ENCODE data around the gene OPHN1.
"Not testable (repeated sequence)": the region's sequence is repeated elsewhere in the genome, so short reads cannot be mapped to it uniquely, and the experiment has no call there.

Gene OPHN1

DNA sequence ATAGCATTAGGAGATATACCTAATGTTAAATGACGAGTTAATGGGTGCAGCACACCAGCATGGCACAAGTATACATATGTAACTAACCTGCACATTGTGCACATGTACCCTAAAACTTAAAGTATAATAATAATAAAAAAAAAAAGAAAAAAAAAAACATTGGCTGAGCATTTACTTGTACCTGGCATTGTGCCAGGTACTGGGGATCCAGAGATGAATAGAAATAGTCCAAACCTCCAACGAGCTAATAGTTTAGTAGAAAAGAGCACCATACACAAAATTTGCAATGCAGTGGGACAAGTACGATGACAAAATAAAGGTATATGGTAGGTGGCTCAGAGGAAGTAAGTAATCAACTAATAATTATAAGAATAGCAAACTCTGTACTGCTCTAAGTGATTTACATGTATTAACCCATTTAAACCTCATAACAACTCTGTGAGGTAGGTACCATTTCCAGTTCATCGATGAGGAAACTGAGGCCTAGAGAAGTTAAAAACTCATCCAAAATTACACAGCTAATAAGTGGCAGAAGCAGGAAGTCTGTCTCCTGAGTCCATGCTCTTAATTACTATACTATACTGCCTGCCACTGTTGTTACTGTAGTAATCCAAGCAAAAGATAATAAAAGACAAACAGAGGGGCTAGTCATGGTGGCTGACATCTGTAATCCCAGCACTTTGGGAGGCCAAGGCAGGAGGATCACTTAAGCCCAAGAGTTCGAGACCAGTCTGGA, 319.3 kb downstream of the OPHN1 start:
- no peak for DNase-seq (ENCODE audit: low read depth, low spot score)
- no peak overlapping the region for H3K4me3 ChIP-seq (ENCODE audit: low read length)

DNA sequence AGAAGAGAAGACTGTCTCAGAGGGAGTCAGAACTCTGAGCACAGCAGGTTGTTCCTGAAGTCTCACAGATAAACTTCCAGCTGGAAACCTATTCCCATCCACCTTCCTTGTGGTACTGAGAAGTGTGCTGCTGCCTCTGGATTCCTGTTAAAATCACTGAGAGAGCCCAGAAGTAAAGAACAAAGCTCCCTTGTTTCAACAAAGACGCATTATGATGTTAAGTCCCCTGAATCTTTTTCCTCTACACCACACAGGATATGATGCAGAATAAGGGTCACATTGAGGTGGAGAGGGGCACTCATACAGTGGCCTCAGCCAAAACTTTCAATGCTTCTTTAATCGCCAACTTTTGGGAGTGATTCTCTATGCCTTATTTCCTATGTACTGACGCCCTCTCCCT, 321.0 kb downstream of the OPHN1 start:
- DNase-seq (ENCODE audit: low read depth, low spot score) = no peak
- H3K4me3 ChIP-seq (ENCODE audit: low read length) = no peak overlapping the region

DNA sequence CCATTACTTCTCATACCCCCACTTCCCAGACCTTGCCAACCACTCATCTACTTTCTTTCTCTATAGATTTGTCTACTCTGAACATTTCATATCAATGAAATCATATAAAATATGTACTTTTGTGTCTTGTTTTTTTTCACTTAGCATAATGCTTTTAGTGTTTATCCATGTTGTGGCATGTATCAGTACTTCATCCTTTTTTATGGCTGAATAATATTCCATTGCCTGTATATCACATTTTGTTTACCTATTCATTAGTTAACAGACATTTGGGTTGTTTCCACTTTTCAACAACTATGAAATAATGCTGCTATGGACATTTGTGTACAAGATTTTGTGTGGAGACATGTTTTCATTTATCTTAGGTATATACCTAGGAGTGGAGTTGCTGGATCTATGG, 324.1 kb downstream of the OPHN1 start:
- H3K4me3 ChIP-seq (ENCODE audit: low read length) = no peak overlapping the region
- no peak for DNase-seq (ENCODE audit: low read depth, low spot score)

DNA sequence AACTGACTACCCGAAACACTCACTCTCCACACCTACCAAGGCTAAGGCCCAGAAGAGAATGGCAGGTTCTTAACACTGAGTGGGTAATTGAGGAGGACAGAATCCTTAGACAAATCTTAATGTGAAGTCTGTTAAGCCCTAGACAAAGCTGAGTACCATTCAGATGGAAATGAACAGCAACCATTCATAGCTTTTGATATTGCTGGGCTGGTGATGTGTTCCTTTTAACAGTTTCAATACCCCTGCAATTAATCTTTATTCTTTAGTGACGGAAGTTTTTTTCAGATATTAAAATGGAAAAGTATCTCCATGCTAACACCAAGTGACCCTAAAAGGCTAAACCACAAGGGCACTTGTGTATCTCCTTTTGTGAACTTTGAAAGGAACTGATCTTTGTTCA, 334.9 kb downstream of the OPHN1 start:
- no peak for DNase-seq (ENCODE audit: low read depth, low spot score)
- H3K4me3 ChIP-seq (ENCODE audit: low read length) = no peak overlapping the region

DNA sequence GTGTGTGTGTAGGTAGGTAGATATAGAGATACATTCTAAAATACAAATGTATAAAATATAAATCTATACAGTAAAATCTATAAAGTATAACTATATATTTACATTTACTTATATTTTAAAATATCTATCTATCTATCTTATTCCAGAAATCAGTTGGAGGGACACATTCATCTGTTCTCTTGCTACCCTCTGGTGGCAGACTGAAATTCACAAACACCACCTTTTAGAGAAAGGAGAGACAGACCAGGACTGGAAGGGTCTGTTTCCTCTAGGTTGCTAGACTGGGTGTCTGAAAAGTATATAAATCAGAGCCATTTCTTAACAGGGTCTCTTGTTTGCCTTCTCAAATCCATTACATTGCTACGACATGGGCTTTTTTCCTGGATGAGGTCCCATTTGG, 343.0 kb downstream of the OPHN1 start:
- DNase-seq (ENCODE audit: low read depth, low spot score) = no peak
- H3K4me3 ChIP-seq (ENCODE audit: low read length) = no peak overlapping the region

DNA sequence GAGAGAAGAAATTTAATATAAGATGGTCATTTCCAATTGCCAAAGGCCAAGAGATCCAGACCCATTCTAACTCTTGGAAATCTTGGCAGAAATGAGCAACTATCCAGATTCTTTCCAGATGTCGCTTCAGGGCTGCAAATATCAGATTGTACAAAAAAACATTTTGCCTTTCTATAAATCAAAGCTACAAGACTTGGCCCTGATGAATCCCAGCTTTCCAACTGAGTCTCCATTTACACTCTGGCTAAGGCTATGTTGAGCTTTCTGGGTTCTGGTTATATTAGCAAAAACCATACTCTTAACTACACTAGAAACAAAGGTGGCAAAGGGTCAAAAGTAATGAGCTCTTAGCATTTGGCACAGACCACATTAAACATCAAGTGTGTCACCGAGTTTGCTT, 345.8 kb downstream of the OPHN1 start:
- H3K4me3 ChIP-seq (ENCODE audit: low read length) = no peak overlapping the region
- DNase-seq (ENCODE audit: low read depth, low spot score) = no peak

DNA sequence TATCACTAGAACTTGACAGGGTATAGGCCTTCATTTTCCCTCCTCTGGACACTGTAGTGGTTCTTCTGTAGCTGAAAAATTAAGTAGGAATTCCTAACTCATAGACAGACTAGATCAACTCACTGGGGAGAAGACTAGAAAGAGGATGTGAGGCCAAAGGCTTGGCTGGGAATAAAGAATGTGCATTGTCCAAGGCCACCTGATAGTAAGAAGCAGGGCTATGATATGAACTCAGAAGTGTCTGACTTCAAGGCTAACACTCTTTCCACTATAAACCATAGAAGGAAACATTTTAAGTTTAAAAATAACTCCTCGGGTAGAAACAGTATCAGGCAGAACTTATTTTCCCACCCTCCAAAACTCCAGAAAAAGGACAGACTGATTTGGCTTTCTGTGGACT, 346.6 kb downstream of the OPHN1 start:
- DNase-seq (ENCODE audit: low read depth, low spot score) = no peak

DNA sequence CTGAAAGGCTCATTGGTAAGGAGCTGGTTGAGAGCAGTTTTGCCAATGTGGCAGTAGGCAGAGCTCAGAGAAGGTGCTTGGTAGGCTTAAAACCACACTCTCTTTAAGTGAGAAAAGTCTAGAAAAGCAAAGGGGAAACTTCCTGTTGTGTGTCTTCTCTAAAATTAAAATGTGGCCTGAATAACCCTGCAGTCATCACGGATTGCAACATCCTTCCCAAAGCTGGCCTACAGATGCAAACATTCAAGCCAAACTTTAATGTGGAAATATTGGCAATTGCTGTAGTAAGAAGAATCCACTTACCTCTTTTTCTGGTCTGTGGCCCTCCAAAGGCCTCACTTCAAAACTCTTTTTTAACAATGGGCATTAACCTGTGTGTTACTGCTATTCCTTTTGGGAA, 348.5 kb downstream of the OPHN1 start:
- no peak for DNase-seq (ENCODE audit: low read depth, low spot score)

More for the DNA sequence above, 346.6 kb downstream of the OPHN1 start:
- H3K4me3 ChIP-seq (ENCODE audit: low read length) = no peak overlapping the region

DNA sequence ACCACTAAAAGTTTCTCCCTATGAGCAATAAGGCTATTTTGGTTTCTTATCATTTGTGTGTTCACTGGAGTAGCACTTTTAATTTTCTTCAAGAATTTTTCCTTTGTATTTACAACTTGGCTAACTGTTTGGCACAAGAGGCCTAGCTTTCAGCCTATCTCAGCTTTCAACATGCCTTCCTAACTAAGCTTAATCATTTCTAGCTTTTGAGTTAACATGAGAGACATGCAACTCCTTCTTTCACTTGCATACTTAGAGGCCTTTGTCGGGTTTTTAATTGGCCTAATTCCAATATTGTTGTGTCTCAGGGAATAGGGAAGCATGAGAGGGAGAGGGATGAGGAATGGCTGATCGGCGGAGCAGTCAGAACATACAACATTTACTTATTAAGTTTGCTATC, 349.8 kb downstream of the OPHN1 start:
- DNase-seq (ENCODE audit: low read depth, low spot score) = no peak

More for the DNA sequence above, 348.5 kb downstream of the OPHN1 start:
- no peak overlapping the region for H3K4me3 ChIP-seq (ENCODE audit: low read length)

DNA sequence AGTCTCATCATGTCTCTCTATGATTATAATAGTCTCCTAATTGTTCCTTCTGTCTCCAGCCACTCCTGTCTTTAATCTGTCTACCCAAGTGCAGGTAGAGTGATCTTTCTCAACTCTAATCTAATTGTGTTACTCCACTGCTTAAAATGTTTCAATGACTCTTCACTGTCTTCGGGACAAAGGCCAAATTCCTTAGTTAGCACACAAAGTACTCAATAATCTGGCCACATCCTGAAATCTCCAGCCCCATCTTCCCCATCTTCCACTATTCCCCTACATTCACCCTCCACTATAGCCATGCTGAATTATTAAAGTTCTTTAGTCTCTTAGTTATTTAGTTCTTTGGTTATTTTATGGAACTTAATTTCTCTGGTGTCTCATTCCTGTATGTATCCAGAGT, 353.3 kb downstream of the OPHN1 start:
- DNase-seq (ENCODE audit: low read depth, low spot score) = no peak
- H3K4me3 ChIP-seq (ENCODE audit: low read length) = no peak overlapping the region

More for the DNA sequence above, 349.8 kb downstream of the OPHN1 start:
- no peak overlapping the region for H3K4me3 ChIP-seq (ENCODE audit: low read length)

DNA sequence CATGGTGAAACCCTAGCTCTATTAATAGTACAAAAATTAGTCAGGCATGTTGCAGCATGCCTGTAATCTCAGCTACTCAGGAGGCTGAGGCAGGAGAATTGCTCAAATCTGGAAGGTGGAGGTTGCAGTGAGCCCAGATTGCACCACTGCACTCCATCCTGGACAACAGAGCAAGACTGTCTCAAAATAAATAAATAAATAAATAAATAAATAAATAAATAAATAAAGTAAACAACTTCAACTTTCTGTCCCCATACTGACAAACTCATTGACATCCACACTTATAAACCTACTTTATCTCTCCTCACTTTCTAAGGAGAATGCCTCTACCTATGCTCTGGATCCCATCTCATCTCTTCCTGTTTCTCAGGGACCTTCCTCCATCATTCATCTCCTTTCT, 354.5 kb downstream of the OPHN1 start:
- H3K4me3 ChIP-seq (ENCODE audit: low read length) = not testable (repeated sequence)

DNA sequence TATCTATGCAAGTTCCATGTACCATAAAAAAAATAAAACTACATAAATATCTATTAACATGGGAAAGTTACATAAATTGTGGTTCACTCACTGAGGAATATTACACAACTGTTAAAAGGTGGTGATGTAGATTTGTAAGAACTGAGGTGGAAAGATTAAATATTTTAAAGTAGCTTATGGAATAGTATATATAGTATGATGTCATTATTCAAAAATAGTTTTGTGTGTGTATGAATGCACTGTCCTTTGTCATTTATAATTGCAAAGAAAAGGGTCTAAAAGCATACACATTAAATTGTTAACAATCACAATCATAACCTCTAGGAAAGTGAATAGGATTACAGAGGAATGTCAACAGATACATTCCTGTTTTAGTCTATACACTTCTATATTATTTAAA, 355.9 kb downstream of the OPHN1 start:
- no peak for DNase-seq (ENCODE audit: low read depth, low spot score)
- H3K4me3 ChIP-seq (ENCODE audit: low read length) = no peak overlapping the region

More for the DNA sequence above, 354.5 kb downstream of the OPHN1 start:
- DNase-seq (ENCODE audit: low read depth, low spot score) = not testable (repeated sequence)

DNA sequence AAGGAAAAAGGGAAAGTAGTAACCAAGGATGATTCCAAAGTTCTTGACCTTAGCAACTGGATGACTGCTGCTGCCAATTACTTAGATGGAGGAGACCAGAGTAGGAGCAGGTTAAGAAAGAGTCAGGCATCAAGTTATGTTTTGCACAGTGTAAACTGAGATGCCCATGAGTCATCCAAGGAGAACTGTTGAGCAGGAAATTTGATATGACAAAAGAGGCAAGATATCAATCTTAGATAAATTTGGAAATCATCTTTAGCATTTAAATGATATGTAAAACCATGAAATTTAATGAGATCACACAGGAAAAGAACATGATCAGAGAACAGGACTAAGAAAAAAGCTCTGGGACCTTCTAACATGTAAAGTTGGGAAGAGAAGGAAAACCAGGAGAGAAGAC, 361.3 kb downstream of the OPHN1 start:
- DNase-seq (ENCODE audit: low read depth, low spot score) = no peak
- H3K4me3 ChIP-seq (ENCODE audit: low read length) = no peak overlapping the region

DNA sequence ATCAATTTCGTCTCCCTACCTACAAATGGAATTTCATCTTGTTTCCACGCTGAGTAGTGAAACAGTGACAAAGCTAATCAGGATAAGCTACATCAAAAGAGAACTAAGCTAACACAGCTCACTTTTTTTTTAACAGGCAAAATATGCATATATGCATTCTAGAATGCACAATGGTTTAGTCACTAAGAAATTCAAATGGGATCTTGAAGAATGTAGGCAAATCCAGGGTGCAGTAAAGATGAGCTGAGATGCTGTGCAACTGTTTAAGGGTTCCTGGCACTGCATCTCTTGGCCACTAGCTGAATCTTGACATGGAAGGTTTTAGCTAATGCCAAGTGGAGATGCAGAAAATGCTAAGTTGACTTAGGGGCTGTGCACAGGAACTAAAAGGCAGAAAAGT, 363.2 kb downstream of the OPHN1 start:
- not testable (repeated sequence) for H3K4me3 ChIP-seq (ENCODE audit: low read length); DNase-seq (ENCODE audit: low read depth, low spot score)

DNA sequence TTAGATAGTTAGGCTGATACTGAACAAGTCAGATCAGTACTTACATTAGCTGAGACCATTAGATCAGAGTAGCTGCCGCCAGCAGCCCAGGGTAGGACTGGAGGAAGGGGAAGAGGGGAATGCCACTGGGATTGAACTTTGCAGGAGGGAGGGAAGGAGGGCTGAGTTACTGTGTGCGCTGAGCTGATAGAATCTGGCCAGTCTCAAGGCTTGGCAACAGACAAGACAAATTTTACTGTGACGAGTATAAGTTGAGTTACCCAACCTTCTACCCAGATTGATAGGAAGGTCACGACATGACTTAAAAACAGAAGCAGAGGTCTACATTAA, 372.1 kb downstream of the OPHN1 start:
- no peak for DNase-seq (ENCODE audit: low read depth, low spot score)

DNA sequence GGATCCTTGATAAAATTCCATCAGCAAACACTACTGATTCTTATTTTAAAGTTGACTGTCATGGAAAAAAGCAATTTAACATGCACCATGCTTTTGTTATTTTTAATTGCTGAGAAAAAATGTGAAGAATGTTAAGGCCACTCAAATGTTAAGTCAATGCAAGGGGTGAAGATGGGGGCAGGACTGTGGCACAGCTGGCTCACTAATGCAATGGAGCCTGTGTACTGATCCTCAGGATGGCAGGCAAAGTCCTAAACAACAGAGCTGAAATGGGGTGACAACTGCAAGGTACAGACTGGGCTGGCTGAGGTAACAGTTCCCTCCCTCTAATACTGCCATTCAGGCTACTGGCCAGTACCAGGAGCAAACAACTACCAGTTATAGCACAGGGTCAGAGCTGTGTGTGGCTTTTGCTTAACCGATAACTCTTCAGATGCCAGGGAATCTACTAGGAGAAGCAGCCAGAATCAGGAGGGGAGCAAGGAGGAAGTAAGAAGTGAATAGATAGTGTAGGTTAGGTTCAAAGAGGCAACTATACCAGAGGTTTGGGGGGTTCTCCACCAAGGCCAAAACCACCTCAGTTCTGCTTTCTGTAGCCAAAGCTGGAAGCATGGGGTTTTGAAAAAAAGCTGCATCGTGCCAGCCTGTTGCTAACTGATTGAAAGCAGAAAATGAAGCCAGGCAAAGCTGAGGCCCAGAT, 372.6 kb downstream of the OPHN1 start:
- no peak for DNase-seq (ENCODE audit: low read depth, low spot score)
- H3K4me3 ChIP-seq (ENCODE audit: low read length) = no peak overlapping the region

More for the DNA sequence above, 372.1 kb downstream of the OPHN1 start:
- H3K4me3 ChIP-seq (ENCODE audit: low read length) = no peak overlapping the region

DNA sequence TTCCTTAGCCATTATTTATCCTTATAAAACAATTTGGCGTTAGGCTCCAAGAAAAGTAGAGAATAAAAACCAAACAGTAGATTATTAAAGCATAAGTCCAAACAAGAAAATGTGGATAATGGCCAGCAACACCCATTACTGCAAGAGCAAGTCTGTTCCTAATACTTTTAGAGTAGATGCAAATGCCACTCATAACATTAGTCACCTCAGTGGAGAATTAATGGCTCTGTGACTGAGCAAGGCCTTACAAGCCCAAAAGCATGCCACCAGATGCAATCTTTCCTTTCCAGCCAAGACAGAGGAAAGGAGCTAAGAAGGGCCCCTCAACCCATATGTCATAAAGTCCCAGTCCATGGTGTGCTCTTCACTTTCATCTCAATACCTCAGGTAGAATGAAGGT, 373.8 kb downstream of the OPHN1 start:
- no peak for DNase-seq (ENCODE audit: low read depth, low spot score)
- H3K4me3 ChIP-seq (ENCODE audit: low read length) = no peak overlapping the region

DNA sequence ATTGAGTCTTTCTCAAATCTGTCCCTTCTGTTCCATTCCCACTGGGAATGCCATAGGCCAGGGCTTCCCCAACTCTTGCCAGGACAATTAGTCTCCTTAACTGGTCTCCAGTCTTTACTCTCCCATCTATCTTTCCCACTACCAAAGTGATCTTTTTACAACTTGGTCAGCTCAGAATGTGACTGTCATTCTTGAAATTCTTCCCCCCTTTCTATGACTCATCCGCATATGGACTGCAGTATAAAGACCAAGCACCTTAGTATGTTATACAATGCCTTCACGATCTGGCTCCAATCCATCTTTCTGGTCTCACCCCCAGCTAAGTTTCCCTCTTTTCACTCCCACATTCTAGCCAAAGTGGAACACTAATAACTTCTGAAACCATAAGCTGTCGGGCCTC, 383.8 kb downstream of the OPHN1 start:
- no peak for DNase-seq (ENCODE audit: low read depth, low spot score)
- H3K4me3 ChIP-seq (ENCODE audit: low read length) = no peak overlapping the region

DNA sequence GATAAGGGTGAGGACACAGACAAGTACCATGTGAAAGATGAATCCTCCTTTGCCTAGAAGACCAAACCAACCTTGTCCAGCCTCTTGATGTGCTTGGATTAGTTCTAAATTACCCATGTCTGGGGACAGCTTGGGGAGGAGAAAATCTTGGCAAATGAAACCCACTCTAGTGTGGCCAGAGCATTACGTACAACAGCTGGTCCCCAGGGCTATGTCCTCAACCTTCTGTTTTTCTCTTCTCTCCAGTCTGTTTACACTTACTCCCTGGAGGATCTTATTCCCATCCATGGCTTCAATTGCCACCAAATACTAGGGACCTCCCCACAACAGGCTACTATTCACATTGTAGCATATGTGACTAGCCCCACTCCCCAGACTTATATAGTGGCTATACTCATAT, 384.5 kb downstream of the OPHN1 start:
- DNase-seq (ENCODE audit: low read depth, low spot score) = no peak
- no peak overlapping the region for H3K4me3 ChIP-seq (ENCODE audit: low read length)

DNA sequence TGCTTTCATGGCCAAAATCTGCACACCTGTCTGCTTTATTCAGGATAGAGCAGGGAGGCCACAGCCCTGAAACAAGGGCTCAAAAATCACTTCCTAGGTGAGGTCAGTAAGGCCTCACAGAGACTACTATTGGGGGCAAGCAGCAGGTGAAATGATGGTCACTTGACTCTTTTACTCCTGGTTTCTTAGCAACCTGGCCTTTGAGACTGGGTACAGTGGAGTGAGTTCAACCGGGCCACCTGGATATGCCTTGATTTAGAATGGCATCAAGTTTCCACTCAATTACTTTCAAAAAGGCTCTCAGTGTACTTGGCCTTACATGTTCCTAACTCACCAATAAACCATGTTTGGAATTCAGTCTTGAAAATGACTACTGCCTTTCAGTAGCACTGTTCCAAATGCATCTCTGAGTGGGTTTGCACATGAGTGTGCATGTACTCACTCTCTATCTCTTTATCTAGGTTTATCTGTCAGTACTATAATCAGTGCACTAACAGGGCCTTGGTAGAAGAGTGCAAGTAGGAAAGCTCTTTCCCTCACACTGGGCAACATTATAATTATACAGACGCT, 388.2 kb downstream of the OPHN1 start:
- no peak overlapping the region for H3K4me3 ChIP-seq (ENCODE audit: low read length)
- DNase-seq (ENCODE audit: low read depth, low spot score) = no peak

Data from Jurkat, Clone E6-1 (cell line).